ENCODE results near the gene IRAK1. TPM values are rescaled to one million over a fixed set of nuclear protein-coding genes. Genes with fewer than 3 reads are reported as not detected.

Gene IRAK1
- polyA plus RNA-seq, 2 donors = 58.8 to 61.8 TPM

DNA sequence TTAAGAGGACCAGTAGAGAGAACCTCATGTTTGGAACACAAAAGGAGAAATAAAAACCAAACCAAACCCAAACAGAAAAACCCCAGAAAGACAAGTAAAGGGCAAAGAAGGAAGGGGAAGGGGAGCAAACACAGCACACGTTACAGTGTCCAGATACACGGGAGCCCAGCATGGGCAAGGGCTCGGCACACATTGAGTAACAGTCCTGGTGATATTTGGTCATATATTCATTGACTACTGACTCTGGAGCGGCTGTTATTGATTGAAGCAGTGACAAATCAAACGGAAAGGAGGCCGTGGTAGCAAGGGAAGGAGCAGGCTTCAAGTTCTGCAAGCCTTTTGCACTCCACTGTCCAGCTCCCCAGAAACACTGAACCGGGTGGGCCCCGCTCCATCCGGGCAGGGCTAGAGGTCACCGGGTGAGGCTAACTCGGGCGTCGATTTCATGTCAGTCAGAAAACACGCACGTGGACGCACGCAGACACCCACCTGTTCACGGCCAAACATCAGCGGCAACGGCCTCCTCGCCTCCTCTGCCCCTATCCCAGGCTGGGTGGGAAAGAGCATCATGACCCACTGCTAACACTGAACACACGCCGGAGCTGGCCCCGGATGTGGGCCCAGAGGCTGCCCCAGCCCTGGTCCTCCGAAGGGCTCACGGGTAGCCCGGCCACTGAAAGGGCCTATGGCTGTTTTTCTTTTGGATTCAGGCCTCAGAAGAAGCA is 3.7 kb upstream of the IRAK1 start:
- Histone ChIP-seq H3K4me1 (ENCODE audit: control insufficient read depth in 2 of 2, insufficient read depth in 2 of 2, low read length in 1 of 2) (peaks cover 0 to 10% of the 10 kb centered on the region in 2 donors), H3K36me3 (ENCODE audit: control insufficient read depth in 2 of 2, insufficient read depth in 2 of 2, low read length in 1 of 2) (peaks cover 0 to under 1% of the 10 kb centered on the region in 2 donors), H3K9me3 (ENCODE audit: control insufficient read depth in 2 of 2, insufficient read depth in 1 of 2, low read depth in 1 of 2, low read length in 1 of 2) (no peaks in the 10 kb centered on the region), H3K4me3 (ENCODE audit: low read depth in 1 of 2, low read length in 2 of 2) (no peak overlapping the region), H3K27me3 (ENCODE audit: control insufficient read depth in 1 of 2, insufficient read depth in 2 of 2, low read length in 2 of 2) (no peaks in the 10 kb centered on the region), H3K27ac (ENCODE audit: low read depth in 2 of 2, low read length in 1 of 2) (no peak overlapping the region)
- WGBS, 2 donors = 78 to 83% methylated on average over 27 of the region's 27 CpGs

DNA sequence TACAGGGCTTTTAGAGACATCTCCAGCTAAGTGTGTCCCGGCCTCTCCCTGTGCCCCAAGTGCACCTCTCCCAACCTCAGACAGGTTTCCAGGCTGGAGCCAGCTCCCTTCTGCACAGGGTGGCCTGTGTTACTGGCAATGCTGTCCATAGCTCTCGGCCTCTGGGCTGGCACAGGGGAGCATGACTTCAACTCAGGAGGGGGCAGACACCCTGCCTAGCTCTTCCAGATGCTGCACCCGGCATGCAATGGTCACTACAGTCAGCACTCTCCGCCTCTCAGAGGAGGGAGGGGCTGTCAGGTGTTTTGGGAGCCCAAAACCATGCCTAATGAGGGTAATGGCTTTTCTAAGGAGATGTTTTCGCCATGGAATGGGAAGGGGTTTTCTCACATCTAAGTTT is 2.4 kb upstream of the IRAK1 start:
- H3K9me3 ChIP-seq (ENCODE audit: control insufficient read depth in 2 of 2, insufficient read depth in 1 of 2, low read depth in 1 of 2, low read length in 1 of 2) = no peaks in the 10 kb centered on the region
- no peak overlapping the region for H3K4me3 ChIP-seq (ENCODE audit: low read depth in 1 of 2, low read length in 2 of 2)
- no peak overlapping the region for H3K27ac ChIP-seq (ENCODE audit: low read depth in 2 of 2, low read length in 1 of 2)
- peaks cover 0 to 13% of the 10 kb centered on the region in 2 donors for H3K4me1 ChIP-seq (ENCODE audit: control insufficient read depth in 2 of 2, insufficient read depth in 2 of 2, low read length in 1 of 2)
- WGBS, 2 donors = 71 to 80% methylated on average over 5 of the region's 5 CpGs
- H3K36me3 ChIP-seq (ENCODE audit: control insufficient read depth in 2 of 2, insufficient read depth in 2 of 2, low read length in 1 of 2) = no peaks in the 10 kb centered on the region
- no peaks in the 10 kb centered on the region for H3K27me3 ChIP-seq (ENCODE audit: control insufficient read depth in 1 of 2, insufficient read depth in 2 of 2, low read length in 2 of 2)

DNA sequence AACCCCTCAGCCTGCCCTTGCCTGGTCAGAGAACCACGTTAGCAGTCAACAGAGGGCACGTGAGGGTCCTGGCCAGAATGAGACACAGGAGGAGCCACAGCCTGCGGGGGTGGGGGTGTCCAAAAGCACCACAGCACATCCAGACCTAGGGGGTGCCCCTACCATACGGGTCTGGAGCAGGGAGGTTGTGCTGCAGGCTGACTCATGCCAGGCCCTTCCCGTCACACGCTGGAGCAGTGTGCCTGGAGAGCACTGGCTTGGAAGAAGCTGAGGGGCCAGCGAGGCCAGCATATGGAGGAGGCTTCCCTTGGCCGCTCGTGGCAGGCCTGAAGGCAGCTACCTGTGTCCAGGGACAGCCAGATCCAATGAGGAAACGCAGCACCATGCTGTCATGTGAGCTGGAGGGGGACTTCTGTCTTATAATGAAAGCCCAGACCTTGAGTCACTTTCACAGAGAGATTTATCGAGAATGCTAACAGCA is 1.5 kb upstream of the IRAK1 start:
- peaks cover 0 to 6% of the 10 kb centered on the region in 2 donors for H3K36me3 ChIP-seq (ENCODE audit: control insufficient read depth in 2 of 2, insufficient read depth in 2 of 2, low read length in 1 of 2)
- no peaks in the 10 kb centered on the region for H3K27me3 ChIP-seq (ENCODE audit: control insufficient read depth in 1 of 2, insufficient read depth in 2 of 2, low read length in 2 of 2)
- H3K4me1 ChIP-seq (ENCODE audit: control insufficient read depth in 2 of 2, insufficient read depth in 2 of 2, low read length in 1 of 2) = peaks cover 0 to 13% of the 10 kb centered on the region in 2 donors
- peak overlapping the region; percentile 77 to 91 for H3K27ac ChIP-seq (ENCODE audit: low read depth in 2 of 2, low read length in 1 of 2)
- H3K4me3 ChIP-seq (ENCODE audit: low read depth in 1 of 2, low read length in 2 of 2) = no peak overlapping the region
- no peaks in the 10 kb centered on the region for H3K9me3 ChIP-seq (ENCODE audit: control insufficient read depth in 2 of 2, insufficient read depth in 1 of 2, low read depth in 1 of 2, low read length in 1 of 2)
- 55 to 64% methylated on average over 11 of the region's 11 CpGs for WGBS, 2 donors

DNA sequence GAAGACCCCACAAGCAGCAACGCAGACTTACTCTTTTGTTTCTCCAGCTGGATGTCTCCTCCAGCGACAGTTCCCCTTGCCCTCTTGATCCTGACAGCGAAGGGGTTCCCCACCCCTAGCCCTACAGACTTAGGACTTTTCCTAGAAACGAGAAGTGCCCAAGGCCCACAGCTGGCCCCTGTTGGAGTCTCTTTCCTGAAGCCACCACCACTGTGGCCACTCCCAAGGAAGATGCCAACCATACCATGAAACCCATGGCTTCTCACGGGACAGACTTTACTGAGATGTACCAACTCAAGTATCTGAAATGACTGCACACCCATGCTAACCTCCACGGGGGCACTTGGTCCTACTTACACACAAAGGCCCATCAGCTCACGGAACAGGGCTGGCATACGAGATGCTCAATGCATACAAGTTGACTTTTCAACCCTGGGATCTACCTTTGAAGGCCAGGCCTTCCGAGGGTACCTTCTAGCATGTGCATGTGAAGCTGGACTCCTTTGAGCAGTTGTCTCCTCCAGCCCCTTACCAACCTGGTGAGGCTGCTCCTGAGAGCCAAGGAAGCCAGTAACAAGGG is 924 bp upstream of the IRAK1 start:
- no peaks in the 10 kb centered on the region for H3K27me3 ChIP-seq (ENCODE audit: control insufficient read depth in 1 of 2, insufficient read depth in 2 of 2, low read length in 2 of 2)
- WGBS, 2 donors = 53 to 66% methylated on average over 9 of the region's 9 CpGs
- peak overlapping the region; percentile 77 to 91 for H3K27ac ChIP-seq (ENCODE audit: low read depth in 2 of 2, low read length in 1 of 2)
- H3K9me3 ChIP-seq (ENCODE audit: control insufficient read depth in 2 of 2, insufficient read depth in 1 of 2, low read depth in 1 of 2, low read length in 1 of 2) = no peaks in the 10 kb centered on the region
- peak overlapping the region; percentile 53 to 64 for H3K4me3 ChIP-seq (ENCODE audit: low read depth in 1 of 2, low read length in 2 of 2)
- peaks cover 0 to 11% of the 10 kb centered on the region in 2 donors for H3K36me3 ChIP-seq (ENCODE audit: control insufficient read depth in 2 of 2, insufficient read depth in 2 of 2, low read length in 1 of 2)
- H3K4me1 ChIP-seq (ENCODE audit: control insufficient read depth in 2 of 2, insufficient read depth in 2 of 2, low read length in 1 of 2) = peaks cover 0 to 13% of the 10 kb centered on the region in 2 donors

DNA sequence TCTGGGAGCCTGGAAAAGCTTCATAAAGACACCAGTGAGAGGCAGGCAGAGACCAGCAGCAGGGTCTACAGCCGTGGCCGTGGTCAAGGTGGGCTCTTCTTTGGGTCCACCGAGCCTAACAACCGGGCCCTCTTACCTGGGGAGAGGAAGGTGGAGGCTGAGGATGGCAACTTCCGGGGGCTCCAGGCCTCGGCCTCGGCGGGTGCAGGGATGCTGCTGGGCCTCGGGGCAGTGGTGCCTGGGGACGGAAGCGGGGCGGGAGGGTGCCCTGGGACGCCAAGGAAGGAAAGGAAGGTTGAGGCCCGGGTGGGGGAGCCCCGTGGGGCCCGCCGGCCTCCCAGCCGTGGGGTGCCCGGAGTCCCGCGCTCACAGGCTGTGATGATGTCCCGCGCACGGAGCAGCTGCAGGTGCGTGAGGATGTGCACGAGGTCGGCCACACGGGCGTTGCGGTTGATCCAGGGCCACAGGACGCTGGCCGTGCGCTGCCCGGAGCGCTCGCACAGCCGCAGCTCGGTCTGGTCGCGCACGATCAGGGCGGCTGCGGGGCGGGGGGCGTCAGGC is 561 bp downstream of the IRAK1 start:
- Histone ChIP-seq H3K4me1 (ENCODE audit: control insufficient read depth in 2 of 2, insufficient read depth in 2 of 2, low read length in 1 of 2) (peaks cover 0 to 13% of the 10 kb centered on the region in 2 donors), H3K36me3 (ENCODE audit: control insufficient read depth in 2 of 2, insufficient read depth in 2 of 2, low read length in 1 of 2) (peaks cover 0 to 13% of the 10 kb centered on the region in 2 donors), H3K9me3 (ENCODE audit: control insufficient read depth in 2 of 2, insufficient read depth in 1 of 2, low read depth in 1 of 2, low read length in 1 of 2) (no peaks in the 10 kb centered on the region), H3K27ac (ENCODE audit: low read depth in 2 of 2, low read length in 1 of 2) (peak overlapping the region; percentile 77 to 91), H3K27me3 (ENCODE audit: control insufficient read depth in 1 of 2, insufficient read depth in 2 of 2, low read length in 2 of 2) (no peaks in the 10 kb centered on the region), H3K4me3 (ENCODE audit: low read depth in 1 of 2, low read length in 2 of 2) (peak overlapping the region; percentile 53 to 65)
- WGBS, 2 donors = 1 to 27% methylated on average over 42 to 45 of the region's 45 CpGs

DNA sequence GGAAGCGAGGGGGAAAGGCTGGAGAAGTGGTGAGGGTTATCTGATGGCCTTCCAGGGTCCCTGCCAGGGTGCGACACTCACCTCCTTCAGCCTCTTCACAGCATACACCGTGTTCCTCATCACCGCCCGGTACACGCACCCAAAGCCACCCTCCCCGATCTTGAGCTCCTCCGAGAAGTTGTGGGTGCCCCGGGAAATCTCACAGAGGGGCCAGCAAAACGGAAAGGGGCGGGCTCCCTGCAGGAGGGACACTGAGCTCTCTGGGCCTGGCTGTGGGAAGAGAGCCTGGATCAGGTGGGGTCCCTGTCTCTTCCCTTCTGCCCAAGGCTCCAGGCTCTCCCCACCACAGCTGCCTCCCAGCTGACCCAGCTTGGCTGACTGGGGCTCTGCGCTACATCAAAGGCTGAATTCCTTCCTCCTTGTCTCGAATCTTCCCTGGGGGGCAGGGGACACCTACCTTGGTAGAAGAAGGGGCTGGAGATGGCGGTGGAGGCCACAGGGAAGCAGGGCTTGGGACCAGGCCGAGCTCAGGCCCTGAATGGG is 1.1 kb downstream of the IRAK1 start:
- peaks cover 0 to 13% of the 10 kb centered on the region in 2 donors for H3K4me1 ChIP-seq (ENCODE audit: control insufficient read depth in 2 of 2, insufficient read depth in 2 of 2, low read length in 1 of 2)
- H3K9me3 ChIP-seq (ENCODE audit: control insufficient read depth in 2 of 2, insufficient read depth in 1 of 2, low read depth in 1 of 2, low read length in 1 of 2) = no peaks in the 10 kb centered on the region
- peaks cover 0 to 13% of the 10 kb centered on the region in 2 donors for H3K36me3 ChIP-seq (ENCODE audit: control insufficient read depth in 2 of 2, insufficient read depth in 2 of 2, low read length in 1 of 2)
- peak overlapping the region; percentile 77 to 91 for H3K27ac ChIP-seq (ENCODE audit: low read depth in 2 of 2, low read length in 1 of 2)
- WGBS, 2 donors = 46 to 71% methylated on average over 15 of the region's 15 CpGs
- H3K4me3 ChIP-seq (ENCODE audit: low read depth in 1 of 2, low read length in 2 of 2) = peak overlapping the region; percentile 53 to 65
- H3K27me3 ChIP-seq (ENCODE audit: control insufficient read depth in 1 of 2, insufficient read depth in 2 of 2, low read length in 2 of 2) = no peaks in the 10 kb centered on the region

DNA sequence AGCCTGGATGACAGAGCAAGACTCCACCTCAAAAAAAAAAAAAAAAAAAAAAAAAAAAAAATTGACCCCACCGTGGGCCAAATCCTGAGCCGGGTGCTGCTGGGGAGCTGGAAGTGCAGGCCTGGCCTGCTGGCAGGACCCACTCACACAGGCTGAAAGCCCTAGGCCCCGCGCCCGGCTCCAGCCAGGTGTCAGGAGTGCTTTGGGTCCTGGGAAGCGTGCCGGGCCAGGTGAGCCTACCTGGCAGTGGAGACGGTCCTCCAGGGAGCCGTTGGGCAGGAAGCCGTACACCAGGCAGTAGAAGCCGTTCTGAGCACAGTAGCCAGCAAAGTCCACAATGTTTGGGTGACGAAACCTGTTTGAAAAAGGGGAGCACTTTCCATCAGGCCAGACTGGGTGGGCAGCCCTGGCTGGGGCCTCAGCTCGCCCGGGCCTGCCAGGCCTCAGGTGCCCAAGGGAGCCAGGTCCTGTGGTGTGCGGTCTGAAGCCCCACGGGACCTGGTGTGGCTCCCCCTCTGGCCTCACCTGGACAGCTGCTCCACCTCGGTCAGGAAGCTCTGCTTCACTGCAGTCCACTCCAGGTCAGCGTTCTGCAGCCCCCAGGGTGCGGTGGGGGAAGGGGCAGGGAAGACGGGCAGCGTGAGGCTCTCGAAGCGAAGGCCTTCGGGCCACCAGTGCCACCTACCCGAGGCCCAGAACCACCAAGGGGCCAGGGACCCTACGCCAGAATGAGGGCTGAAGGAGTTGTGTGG is 1.8 kb downstream of the IRAK1 start:
- peaks cover 0 to 19% of the 10 kb centered on the region in 2 donors for H3K36me3 ChIP-seq (ENCODE audit: control insufficient read depth in 2 of 2, insufficient read depth in 2 of 2, low read length in 1 of 2)
- peak overlapping the region in 1 of 2 donors; percentile 53 for H3K4me3 ChIP-seq (ENCODE audit: low read depth in 1 of 2, low read length in 2 of 2)
- no peaks in the 10 kb centered on the region for H3K9me3 ChIP-seq (ENCODE audit: control insufficient read depth in 2 of 2, insufficient read depth in 1 of 2, low read depth in 1 of 2, low read length in 1 of 2)
- WGBS, 2 donors = 61 to 76% methylated on average over 24 to 26 of the region's 26 CpGs
- peak overlapping the region; percentile 42 to 59 for H3K27ac ChIP-seq (ENCODE audit: low read depth in 2 of 2, low read length in 1 of 2)
- H3K4me1 ChIP-seq (ENCODE audit: control insufficient read depth in 2 of 2, insufficient read depth in 2 of 2, low read length in 1 of 2) = peaks cover 0 to 13% of the 10 kb centered on the region in 2 donors
- H3K27me3 ChIP-seq (ENCODE audit: control insufficient read depth in 1 of 2, insufficient read depth in 2 of 2, low read length in 2 of 2) = no peaks in the 10 kb centered on the region

DNA sequence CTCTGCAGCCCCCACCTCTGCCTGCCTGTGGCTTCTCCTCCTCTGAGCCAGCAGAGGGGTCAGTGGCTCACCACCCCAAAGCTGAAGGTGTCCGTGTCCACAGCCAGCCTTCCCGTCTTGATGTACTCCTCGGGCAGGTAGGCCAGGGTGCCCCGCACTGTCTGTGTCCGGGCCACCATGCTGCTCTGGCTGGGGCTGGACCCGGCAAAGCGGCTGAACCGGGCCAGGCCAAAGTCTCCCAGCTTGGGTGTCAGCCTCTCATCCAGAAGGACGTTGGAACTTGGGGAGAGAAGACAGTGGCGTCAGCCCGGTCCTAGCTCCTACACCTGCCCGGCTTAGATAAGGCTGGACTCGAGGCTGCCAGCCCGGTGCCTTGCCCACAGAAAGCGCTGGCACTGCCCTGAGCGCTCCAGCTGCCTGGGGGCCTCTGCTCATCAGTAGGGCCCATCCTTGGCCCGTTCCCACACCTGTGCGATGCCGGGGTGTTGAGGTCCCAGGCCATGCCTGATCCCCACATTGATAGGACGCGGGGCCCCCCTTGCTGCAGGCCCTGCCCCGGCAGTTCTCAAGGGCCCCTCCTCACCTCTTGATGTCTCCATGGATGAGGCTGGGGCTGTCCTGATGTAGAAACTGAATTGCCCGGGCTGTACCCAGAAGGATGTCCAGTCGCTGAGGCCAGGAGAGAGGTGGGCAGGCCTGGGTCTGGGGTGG is 3.2 kb downstream of the IRAK1 start:
- Histone ChIP-seq H3K36me3 (ENCODE audit: control insufficient read depth in 2 of 2, insufficient read depth in 2 of 2, low read length in 1 of 2) (peaks cover 0 to 23% of the 10 kb centered on the region in 2 donors), H3K4me3 (ENCODE audit: low read depth in 1 of 2, low read length in 2 of 2) (no peak overlapping the region), H3K27ac (ENCODE audit: low read depth in 2 of 2, low read length in 1 of 2) (no peak overlapping the region), H3K4me1 (ENCODE audit: control insufficient read depth in 2 of 2, insufficient read depth in 2 of 2, low read length in 1 of 2) (peaks cover 0 to 13% of the 10 kb centered on the region in 2 donors), H3K9me3 (ENCODE audit: control insufficient read depth in 2 of 2, insufficient read depth in 1 of 2, low read depth in 1 of 2, low read length in 1 of 2) (no peaks in the 10 kb centered on the region), H3K27me3 (ENCODE audit: control insufficient read depth in 1 of 2, insufficient read depth in 2 of 2, low read length in 2 of 2) (no peaks in the 10 kb centered on the region)
- WGBS, 2 donors = 86 to 90% methylated on average over 23 to 24 of the region's 24 CpGs

All from esophagus (tissue), 2 donors.